NCI-H345 (cell line): ENCODE measurements around the gene CCDC170.

Source experiments
- DNase-seq: peaks from one replicate; lab custom pipeline; 2025; lab: John Stamatoyannopoulos, UW

The CCDC170 gene

GRCh38 chr6:151618717-151619116 lies 124.9 kb downstream of the CCDC170 start:
- no peak for DNase-seq

GRCh38 chr6:151620179-151620578 lies 126.4 kb downstream of the CCDC170 start:
- no peak for DNase-seq

GRCh38 chr6:151624071-151624470 lies 130.3 kb downstream of the CCDC170 start:
- no peak for DNase-seq

- DNase-seq = no peak
Observed at GRCh38 chr6:151624481-151624880, 130.7 kb downstream of the CCDC170 start.

- no peak for DNase-seq
Observed at GRCh38 chr6:151624900-151625536, 131.2 kb downstream of the CCDC170 start.

- DNase-seq = no peak
Observed at GRCh38 chr6:151627689-151628444, 134.1 kb downstream of the CCDC170 start.

GRCh38 chr6:151629791-151630190 lies 136.0 kb downstream of the CCDC170 start:
- no peak for DNase-seq

- DNase-seq = no peak
Observed at GRCh38 chr6:151630387-151630786, 136.6 kb downstream of the CCDC170 start.

- no peak for DNase-seq
Observed at GRCh38 chr6:151630991-151631655, 137.3 kb downstream of the CCDC170 start.

GRCh38 chr6:151632415-151632987 lies 138.7 kb downstream of the CCDC170 start:
- DNase-seq = no peak

GRCh38 chr6:151633526-151634335 lies 139.9 kb downstream of the CCDC170 start:
- no peak for DNase-seq

- no peak for DNase-seq
Observed at GRCh38 chr6:151634336-151634720, 140.5 kb downstream of the CCDC170 start.

- DNase-seq = no peak
Observed at GRCh38 chr6:151635741-151636140, 141.9 kb downstream of the CCDC170 start.

- no peak for DNase-seq
Observed at GRCh38 chr6:151637814-151638213, 144.0 kb downstream of the CCDC170 start.

GRCh38 chr6:151639750-151640149 lies 145.9 kb downstream of the CCDC170 start:
- no peak for DNase-seq

GRCh38 chr6:151641028-151641427 lies 147.2 kb downstream of the CCDC170 start:
- DNase-seq = no peak

GRCh38 chr6:151647976-151648639 lies 154.3 kb downstream of the CCDC170 start:
- DNase-seq = no peak

- no peak for DNase-seq
Observed at GRCh38 chr6:151649835-151650234, 156.0 kb downstream of the CCDC170 start.

GRCh38 chr6:151651639-151652038 lies 157.8 kb downstream of the CCDC170 start:
- no peak for DNase-seq

- DNase-seq = no peak
Observed at GRCh38 chr6:151652325-151652724, 158.5 kb downstream of the CCDC170 start.

GRCh38 chr6:151655099-151655498 lies 161.3 kb downstream of the CCDC170 start:
- no peak for DNase-seq
